Suprapubic skin (tissue), 3 donors: Measurements from ENCODE around the gene ABTB1.

Experiments
- POLR2AphosphoS5 ChIP-seq, 3 donors: sonication (generic); formaldehyde crosslinking; IDR thresholded peaks; one replicate each; pipeline ENCODE4 v1.6.1; 2017; ENCODE audit warnings: antibody characterized with exemption in 3 of 3
- TF ChIP-seq, protein P1 (sequence below), 2 donors: fragments of 200-600 bp in 1 of 2; fragments of 450-650 bp in 1 of 2; sonication (generic) in 1 of 2; IDR thresholded peaks; one replicate each; pipeline ENCODE4 v1.5.1; 2016 to 2019; ENCODE audit warnings: antibody characterized with exemption in 2 of 2, mild to moderate bottlenecking in 1 of 2, moderate library complexity in 1 of 2

- TF ChIP-seq, protein P1, sequence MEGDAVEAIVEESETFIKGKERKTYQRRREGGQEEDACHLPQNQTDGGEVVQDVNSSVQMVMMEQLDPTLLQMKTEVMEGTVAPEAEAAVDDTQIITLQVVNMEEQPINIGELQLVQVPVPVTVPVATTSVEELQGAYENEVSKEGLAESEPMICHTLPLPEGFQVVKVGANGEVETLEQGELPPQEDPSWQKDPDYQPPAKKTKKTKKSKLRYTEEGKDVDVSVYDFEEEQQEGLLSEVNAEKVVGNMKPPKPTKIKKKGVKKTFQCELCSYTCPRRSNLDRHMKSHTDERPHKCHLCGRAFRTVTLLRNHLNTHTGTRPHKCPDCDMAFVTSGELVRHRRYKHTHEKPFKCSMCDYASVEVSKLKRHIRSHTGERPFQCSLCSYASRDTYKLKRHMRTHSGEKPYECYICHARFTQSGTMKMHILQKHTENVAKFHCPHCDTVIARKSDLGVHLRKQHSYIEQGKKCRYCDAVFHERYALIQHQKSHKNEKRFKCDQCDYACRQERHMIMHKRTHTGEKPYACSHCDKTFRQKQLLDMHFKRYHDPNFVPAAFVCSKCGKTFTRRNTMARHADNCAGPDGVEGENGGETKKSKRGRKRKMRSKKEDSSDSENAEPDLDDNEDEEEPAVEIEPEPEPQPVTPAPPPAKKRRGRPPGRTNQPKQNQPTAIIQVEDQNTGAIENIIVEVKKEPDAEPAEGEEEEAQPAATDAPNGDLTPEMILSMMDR (IDR thresholded peaks at IDR 0.05): no peak
- TF ChIP-seq POLR2AphosphoS5 (IDR thresholded peaks at IDR 0.05): no peak
Observed at GRCh38 chr3:127708837-127709236, 36.1 kb downstream of the ABTB1 start.
